ENCODE data around the gene SPC24.

Gene SPC24

DNA sequence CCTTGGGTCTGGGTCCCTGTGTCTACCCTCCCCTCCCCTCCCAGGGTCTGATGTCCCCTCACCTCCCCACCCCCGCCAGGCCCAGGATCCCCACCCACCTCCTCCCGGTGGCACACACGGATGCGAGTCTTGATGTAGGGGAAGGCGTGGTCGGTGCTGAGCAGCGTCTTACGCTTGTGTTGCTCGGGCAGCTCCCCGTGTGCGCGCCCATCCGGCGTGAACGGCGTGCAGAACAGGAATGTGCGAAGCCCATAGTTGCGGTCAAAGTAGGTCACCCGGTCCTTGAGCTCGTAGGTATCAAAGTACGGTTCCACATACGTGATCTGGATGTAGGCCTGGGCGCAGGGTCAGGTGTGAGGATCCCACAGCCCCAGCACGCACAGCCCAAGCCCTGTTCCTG lies 46.2 kb upstream of the SPC24 start:
- DNase-seq (ENCODE audit: low read depth) = no peak
- in situ Hi-C loops (cut with HindIII; ENCODE audit: low sequenced_read_pairs) = no loop called here
- H3K4me3 ChIP-seq (ENCODE audit: low read depth, low read length) = no peak overlapping the region
- TF ChIP-seq, protein P1, sequence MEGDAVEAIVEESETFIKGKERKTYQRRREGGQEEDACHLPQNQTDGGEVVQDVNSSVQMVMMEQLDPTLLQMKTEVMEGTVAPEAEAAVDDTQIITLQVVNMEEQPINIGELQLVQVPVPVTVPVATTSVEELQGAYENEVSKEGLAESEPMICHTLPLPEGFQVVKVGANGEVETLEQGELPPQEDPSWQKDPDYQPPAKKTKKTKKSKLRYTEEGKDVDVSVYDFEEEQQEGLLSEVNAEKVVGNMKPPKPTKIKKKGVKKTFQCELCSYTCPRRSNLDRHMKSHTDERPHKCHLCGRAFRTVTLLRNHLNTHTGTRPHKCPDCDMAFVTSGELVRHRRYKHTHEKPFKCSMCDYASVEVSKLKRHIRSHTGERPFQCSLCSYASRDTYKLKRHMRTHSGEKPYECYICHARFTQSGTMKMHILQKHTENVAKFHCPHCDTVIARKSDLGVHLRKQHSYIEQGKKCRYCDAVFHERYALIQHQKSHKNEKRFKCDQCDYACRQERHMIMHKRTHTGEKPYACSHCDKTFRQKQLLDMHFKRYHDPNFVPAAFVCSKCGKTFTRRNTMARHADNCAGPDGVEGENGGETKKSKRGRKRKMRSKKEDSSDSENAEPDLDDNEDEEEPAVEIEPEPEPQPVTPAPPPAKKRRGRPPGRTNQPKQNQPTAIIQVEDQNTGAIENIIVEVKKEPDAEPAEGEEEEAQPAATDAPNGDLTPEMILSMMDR (IDR thresholded peaks at IDR 0.05; ENCODE audit: low read depth, low read length, missing control alignments) = no peak

DNA sequence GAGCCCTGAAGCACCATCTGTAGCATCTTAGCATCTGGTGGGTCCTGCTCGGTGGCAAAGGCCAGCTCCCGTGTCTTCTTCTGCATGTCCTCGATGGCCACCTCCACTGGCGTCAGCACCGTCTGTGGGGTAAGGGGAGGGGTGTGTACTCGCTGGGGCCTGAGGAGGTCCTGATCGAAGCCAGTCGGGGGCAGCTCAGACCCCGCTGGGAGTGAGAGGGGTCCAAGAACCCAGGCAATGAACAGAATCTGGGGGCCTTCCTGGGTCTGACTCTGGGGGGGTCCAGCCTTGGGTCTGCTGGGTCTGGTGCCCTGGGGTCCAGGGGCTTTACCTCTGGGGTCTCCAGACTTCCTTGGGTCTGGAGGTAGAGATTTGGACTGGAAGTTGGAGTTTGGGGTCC lies 45.3 kb upstream of the SPC24 start:
- H3K4me3 ChIP-seq (ENCODE audit: low read depth, low read length) = no peak overlapping the region
- no peak for DNase-seq (ENCODE audit: low read depth)
- TF ChIP-seq, protein P1 (IDR thresholded peaks at IDR 0.05; ENCODE audit: low read depth, low read length, missing control alignments) = no peak
- in situ Hi-C loops (cut with HindIII; ENCODE audit: low sequenced_read_pairs) = no loop called here

GRCh38 chr19:11200015-11200574 lies 44.5 kb upstream of the SPC24 start:
- no peak overlapping the region for H3K4me3 ChIP-seq (ENCODE audit: low read depth, low read length)
- in situ Hi-C loops (cut with HindIII; ENCODE audit: low sequenced_read_pairs) = no loop called here
- DNase-seq (ENCODE audit: low read depth) = no peak
- TF ChIP-seq, protein P1 (IDR thresholded peaks at IDR 0.05; ENCODE audit: low read depth, low read length, missing control alignments) = no peak

DNA sequence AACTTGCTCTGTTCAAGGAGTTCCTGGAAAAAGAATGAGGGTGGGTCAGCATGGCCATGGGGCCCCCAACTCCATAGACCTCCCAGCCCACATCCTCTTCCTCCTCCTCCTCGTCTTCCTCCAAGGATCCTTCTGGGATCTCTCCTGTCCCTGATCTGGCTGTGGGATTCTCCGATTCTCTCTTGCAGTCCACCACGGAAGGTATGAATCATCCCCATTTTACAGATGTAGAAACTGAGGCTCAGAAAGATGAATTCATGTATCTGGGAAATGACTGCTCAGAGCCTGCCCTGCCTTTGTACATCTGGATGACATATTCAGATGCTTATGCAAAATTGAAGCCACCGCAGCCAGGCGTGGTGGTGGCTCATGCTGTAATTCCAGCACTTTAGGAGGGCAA lies 43.9 kb upstream of the SPC24 start:
- TF ChIP-seq, protein P1 (IDR thresholded peaks at IDR 0.05; ENCODE audit: low read depth, low read length, missing control alignments) = no peak
- no peak for DNase-seq (ENCODE audit: low read depth)
- in situ Hi-C loops (cut with HindIII; ENCODE audit: low sequenced_read_pairs) = no loop called here
- no peak overlapping the region for H3K4me3 ChIP-seq (ENCODE audit: low read depth, low read length)

- no peak for DNase-seq (ENCODE audit: low read depth)
- TF ChIP-seq, protein P1 (IDR thresholded peaks at IDR 0.05; ENCODE audit: low read depth, low read length, missing control alignments) = no peak
- in situ Hi-C loops (cut with HindIII; ENCODE audit: low sequenced_read_pairs) = no loop called here
- no peak overlapping the region for H3K4me3 ChIP-seq (ENCODE audit: low read depth, low read length)
Observed at GRCh38 chr19:11198769-11199424, 43.3 kb upstream of the SPC24 start.

- in situ Hi-C loops (cut with HindIII; ENCODE audit: low sequenced_read_pairs) = no loop called here
- H3K4me3 ChIP-seq (ENCODE audit: low read depth, low read length) = no peak overlapping the region
- TF ChIP-seq, protein P1 (IDR thresholded peaks at IDR 0.05; ENCODE audit: low read depth, low read length, missing control alignments) = no peak
- no peak for DNase-seq (ENCODE audit: low read depth)
Observed at GRCh38 chr19:11198175-11198534, 42.6 kb upstream of the SPC24 start.

Data from astrocyte of the cerebellum (primary cell).